ENCODE results near the gene CEP19.

- TF ChIP-seq CTCF (IDR thresholded peaks at IDR 0.05) (no peak), POLR2A (IDR thresholded peaks at IDR 0.05) (no peak), POLR2AphosphoS5 (IDR thresholded peaks at IDR 0.05) (no peak)
These were observed 44.7 kb upstream of the CEP19 start for GRCh38 chr3:196756732-196757131.

Data from sigmoid colon (tissue), 4 donors.